GM12865 (cell line): ENCODE measurements around the gene D2HGDH.

Source experiments
- DNase-seq: peaks from one replicate; pipeline ENCODE4 v3.0.0; 2010; ENCODE audit warnings: low read depth
- H3K4me3 ChIP-seq: 2 replicates; pipeline ENCODE4 v1.5.1; 2011; ENCODE audit warnings: mild to moderate bottlenecking, low read depth, low read length, control low read depth
- TF ChIP-seq, protein P1 (sequence below): IDR thresholded peaks from 2 replicates; pipeline ENCODE4 v1.5.1; 2011; ENCODE audit warnings: low read length, control low read depth, low read depth, inconsistent platforms; ENCODE audit not compliant: insufficient read depth; ENCODE audit errors: missing control alignments

Gene D2HGDH

GRCh38 chr2:241760301-241760771, 25.9 kb downstream of the D2HGDH start:
- TF ChIP-seq, protein P1, sequence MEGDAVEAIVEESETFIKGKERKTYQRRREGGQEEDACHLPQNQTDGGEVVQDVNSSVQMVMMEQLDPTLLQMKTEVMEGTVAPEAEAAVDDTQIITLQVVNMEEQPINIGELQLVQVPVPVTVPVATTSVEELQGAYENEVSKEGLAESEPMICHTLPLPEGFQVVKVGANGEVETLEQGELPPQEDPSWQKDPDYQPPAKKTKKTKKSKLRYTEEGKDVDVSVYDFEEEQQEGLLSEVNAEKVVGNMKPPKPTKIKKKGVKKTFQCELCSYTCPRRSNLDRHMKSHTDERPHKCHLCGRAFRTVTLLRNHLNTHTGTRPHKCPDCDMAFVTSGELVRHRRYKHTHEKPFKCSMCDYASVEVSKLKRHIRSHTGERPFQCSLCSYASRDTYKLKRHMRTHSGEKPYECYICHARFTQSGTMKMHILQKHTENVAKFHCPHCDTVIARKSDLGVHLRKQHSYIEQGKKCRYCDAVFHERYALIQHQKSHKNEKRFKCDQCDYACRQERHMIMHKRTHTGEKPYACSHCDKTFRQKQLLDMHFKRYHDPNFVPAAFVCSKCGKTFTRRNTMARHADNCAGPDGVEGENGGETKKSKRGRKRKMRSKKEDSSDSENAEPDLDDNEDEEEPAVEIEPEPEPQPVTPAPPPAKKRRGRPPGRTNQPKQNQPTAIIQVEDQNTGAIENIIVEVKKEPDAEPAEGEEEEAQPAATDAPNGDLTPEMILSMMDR, result no peak
- H3K4me3 ChIP-seq, result no peak overlapping the region
- no peak for DNase-seq

DNA sequence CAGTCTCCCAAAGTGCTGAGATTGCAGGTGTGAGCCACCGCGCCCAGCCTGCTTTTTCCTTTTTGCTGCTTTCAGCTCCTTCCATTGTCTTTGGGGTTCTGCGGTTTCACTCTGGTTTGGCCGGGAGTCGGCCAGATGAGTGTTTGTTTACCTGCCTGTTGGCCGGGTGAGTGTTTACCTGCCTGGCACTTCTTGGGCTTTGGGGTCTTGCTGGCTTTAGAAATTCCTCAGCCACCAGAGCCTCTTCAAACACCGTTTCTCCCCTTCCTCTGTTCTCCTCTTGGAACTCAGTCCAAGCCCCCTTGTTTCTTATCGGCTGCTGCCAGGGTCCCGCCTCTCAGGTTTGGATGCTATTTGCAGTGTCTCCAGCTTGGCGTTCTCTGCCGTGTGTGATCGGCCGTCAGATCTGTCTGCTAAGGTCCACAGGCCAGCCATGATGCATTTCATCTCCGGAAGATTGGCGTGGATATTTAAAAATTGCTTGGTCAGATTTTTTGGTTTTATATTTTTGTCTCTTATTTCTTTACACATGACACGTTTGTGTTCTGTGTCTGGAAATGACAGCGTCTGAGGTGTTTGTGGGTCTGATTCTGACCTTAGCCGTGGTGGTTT, 28.0 kb downstream of the D2HGDH start:
- no peak for DNase-seq

DNA sequence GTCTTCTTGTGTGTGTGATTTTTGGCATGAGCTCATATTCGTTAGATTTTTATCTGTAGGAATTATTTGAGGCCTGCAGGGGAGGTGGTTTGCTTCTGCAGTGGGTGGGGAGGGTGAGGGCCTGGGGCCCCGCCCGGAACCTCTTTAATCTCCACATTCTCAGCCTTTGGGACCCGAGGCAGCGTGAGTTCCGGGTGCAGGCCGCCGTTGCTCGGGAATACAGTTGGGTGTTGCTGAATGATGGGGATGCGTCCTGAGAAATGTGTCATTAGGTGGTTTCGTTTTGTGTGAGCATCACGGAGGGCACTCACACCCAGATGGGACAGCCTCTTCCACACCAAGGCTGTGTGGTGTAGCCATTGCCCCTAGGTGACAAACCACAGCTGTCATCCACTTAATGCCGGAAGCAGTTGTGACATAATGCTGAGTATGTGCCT, 28.5 kb downstream of the D2HGDH start:
- H3K4me3 ChIP-seq, result no peak overlapping the region
- TF ChIP-seq, protein P1, result no peak
- peak; percentile 75 for DNase-seq

More for the DNA sequence above, 28.0 kb downstream of the D2HGDH start:
- no peak overlapping the region for H3K4me3 ChIP-seq
- TF ChIP-seq, protein P1, result no peak

DNA sequence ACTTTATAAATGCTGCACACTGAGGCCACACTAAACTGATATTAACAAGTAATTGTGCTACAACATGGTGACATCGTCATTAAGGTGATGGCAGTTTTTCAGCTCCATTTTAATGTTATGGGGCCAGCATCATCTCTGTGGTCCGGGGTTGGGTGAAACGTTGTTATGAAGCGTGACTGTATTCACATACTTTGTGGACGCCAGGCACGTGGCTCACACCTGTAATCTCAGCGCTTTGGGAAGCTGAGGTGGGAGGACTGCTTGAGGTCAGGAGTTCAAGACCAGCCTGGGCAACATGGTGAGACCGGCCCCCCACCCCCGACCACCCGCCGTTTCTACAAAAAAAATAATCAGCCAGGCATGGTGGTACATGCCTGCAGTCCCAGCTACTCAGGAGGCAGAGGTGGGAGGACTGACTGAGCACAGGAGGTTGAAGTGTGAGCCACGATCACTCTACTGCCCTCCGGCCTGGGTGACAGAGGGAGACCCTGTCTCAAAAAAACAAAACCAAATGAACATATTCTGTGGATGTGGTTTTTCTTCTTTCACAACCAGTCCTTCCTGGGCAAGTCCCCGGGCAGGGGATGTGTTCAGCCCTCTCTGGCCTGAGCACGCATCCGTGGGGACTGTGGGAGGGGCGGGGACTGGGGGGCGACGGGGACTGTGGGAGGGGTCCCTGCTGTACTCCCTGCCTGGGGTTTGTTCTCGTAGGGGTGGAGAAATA, 29.3 kb downstream of the D2HGDH start:
- TF ChIP-seq, protein P1, result no peak
- DNase-seq, result no peak
- no peak overlapping the region for H3K4me3 ChIP-seq

DNA sequence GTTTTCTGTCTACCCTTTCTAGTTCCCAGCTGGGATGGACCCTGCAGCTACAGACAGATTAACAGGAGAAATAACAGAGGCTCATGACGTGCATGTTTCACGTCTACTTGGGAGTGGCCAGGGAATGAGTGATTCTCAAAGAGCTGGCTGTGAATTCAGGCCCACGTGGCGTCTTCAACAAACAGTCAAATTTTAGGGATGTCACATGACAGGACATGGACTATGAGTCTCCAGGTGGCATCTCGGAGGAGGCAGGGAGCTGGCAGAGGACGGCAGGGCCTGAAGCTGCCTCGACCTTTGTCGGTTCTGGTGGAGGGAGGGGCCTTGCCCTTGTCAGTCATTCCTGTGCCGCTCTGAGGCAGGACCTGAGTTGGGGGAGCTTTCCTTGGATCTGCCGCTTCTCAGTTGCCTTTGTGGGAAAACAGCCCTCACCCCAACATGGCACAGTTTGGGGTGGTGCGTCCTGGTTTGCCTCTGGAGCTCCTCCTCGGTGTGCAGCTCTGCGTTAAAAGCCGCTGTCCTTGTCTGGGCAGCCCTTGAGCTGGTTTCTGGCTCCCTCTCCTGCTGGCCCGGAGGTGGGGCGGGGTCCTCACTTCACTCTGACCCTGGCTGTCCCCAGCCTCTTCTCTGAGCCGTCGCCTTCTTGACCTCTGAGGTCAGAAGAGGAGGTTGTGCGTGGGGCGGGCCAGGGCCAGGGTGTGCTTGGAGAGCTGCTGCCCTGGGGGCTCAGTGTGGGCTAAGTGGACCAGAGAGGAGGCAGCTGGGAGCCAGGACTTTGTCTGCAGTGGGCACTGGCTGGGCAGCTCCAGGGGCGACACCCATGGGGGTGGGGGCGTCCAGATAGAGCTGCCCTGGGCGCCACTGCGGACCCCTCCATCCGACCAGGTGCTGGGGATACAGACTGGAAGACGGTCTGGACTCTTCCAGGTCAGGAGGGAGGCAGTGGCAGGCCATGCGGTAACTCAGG, 30.1 kb downstream of the D2HGDH start:
- TF ChIP-seq, protein P1, result no peak
- no peak overlapping the region for H3K4me3 ChIP-seq
- no peak for DNase-seq

DNA sequence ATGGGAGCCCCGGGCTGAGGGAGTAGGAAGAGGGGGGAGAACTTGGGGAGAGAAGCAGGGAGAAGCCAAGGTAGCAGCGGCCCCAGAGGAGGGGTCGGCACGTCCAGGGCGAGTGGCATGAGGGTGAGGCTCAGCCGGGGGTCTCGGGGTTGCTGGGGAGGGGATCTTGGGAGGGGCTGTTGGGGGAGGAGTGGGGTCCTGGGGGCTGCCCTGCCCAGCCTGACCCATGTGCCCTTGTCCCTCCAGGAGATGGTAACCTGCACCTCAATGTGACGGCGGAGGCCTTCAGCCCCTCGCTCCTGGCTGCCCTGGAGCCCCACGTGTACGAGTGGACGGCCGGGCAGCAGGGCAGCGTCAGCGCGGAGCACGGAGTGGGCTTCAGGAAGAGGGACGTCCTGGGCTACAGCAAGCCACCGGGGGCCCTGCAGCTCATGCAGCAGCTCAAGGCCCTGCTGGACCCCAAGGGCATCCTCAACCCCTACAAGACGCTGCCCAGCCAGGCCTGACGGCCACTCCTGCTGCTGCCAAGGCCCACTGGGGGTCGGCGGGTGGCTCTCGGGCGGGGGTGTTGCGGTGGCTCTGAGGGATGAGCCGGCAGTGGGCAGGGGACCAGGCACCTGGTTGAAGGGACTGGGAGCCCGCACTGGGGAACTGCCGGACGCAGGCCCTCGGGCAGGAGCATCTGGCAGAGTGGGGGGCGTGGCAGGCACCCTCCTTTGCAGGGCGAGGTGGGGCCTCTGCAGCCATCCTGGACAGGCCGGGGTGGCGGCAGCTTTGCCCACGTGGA, 33.2 kb downstream of the D2HGDH start:
- no peak overlapping the region for H3K4me3 ChIP-seq
- DNase-seq, result no peak
- TF ChIP-seq, protein P1, result no peak
